Caki2 (cell line): ENCODE results near the gene TNPO2. TPM values are rescaled to one million over a fixed set of nuclear protein-coding genes. Genes with fewer than 3 reads are reported as not detected.
"Not testable (repeated sequence)": the region's sequence is repeated elsewhere in the genome, so short reads cannot be mapped to it uniquely, and the experiment has no call there.

Experiments
- DNase-seq: peaks from one replicate; pipeline ENCODE4 v3.0.0-alpha.2; 2015; ENCODE audit warnings: low read depth
- in situ Hi-C: cut with HindIII; loops from 2 replicates; pipeline ENCODE4 v1.10.0; 2016; ENCODE audit warnings: low sequenced_read_pairs, low pct_unique_long_range_greater_than_20kb, mixed read lengths
- total RNA-seq: library from RNA; depleted of rRNA; stranded (reverse); fragments of >200 nt; shearing (Covaris generic); gene quantifications from 2 replicates; pipeline ENCODE4 v1.2.3, GENCODE V29; 2014; ENCODE audit warnings: low replicate concordance

Gene TNPO2
- total RNA-seq, 1 experiment from 2014 or later = 39.7 TPM

DNA sequence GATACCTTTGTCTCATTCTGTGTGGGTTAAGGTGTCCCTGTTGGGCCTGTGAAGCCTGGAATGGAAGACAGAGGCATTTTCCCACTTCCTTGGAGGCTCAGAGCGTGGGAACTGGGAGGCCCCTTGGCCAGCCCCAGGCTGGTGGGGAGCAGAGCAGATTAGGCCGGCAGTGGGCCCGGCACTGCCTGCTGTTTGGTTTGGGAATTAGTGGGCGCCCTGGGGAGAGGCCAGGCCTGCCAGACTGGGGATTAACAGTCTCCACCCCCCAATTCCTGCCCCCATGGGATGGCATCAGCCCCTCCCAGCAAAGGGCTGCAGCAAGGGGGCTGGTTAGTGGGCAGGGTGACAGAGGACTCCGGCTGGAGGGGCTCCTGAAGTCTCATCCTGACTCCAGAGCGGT, 24.8 kb upstream of the TNPO2 start:
- in situ Hi-C loops = no loop called here
- no peak for DNase-seq

DNA sequence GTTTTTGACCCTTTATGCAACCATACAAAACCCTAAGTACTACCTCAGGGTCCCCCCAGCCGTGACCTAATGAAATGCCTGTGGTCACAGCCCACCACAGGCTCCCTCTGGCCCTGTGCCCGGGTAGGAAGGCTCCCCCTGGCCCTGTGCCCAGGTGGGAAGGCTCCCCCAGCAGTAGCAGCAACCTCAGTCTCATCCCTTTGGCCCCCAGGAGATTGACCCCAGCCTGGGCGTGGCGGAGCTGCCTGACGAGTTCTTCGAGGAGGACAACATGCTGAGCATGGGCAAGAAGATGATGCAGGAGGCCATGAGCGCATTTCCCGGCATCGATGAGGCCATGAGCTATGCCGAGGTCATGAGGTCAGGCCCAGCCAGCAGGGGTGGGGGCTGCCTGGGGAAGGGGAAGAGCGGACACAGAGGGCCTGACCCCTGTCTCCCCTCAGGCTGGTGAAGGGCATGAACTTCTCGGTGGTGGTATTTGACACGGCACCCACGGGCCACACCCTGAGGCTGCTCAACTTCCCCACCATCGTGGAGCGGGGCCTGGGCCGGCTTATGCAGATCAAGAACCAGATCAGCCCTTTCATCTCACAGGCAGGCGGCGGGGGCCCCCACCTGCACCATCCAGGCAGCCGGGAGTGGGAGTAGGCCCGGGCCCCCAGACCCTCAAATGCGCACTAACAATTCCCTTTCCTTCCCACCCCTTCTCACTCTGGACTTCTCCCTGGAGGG, 21.6 kb upstream of the TNPO2 start:
- in situ Hi-C loops = no loop called here
- no peak for DNase-seq

DNA sequence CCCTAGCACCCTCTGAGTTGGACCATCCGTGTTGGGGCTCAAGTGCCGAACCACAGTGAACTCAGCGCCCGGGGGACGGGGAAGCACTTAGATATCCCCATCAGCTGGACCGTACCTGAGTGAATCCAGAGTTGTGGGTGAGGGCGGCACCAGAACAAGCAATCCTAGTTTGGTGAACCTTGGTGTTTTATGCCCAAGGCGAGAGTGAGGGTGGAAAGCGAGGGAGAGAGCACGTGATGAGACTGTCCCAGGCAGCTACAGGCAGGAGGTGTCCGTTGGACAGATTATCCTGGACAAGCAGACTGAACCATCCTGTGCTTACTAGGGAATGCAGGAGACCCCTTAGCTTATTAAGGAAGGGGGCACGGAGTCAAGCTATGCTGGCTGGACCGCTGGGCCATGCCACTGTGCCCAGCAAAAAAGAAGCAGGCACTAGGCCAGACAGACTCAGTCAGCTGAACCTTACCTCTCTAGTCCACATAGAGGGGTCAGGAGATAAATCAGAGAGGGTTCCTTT, 14.2 kb upstream of the TNPO2 start:
- in situ Hi-C loops = no loop called here
- no peak for DNase-seq

DNA sequence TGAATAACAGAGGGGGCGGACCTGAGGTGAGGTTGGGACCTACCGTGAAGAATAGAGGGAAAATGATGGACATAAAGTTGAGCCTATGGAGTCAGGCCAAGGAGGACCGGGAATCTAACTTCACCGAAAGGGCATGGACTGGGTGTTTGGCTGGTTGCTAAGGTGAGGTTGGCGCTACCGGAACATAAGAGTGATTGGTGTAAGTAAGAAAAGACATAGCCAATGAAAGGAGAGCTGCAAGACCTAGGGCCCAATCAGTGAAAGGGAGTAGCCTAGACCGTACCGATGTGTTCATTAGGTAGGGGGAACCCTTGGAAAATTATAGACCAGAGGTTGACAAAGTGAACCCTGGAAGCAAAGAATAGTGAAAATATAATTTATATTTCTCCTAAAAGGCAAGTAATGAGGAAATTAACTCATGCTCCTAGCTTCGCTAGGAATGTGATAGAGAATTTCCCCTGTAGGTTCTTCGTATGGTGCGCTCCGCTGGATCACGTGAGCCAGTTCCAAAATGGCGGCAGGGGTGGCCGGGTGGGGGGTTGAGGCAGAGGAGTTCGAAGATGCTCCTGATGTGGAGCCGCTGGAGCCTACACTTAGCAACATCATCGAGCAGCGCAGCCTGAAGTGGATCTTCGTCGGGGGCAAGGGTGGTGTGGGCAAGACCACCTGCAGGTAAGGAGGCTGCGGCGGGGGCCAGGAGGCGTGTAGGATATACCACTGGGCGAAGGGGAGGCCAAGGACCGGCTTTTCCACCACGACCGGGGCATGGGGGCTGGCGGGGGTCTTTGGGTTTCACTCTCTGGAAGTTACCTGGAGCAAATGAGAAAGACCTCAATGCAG, 13.5 kb upstream of the TNPO2 start, which contains the start of gene GET3:
Gene GET3 (plus strand): TSS at position 503 of the 840 bp plus-strand sequence. CDS start 9 bp downstream, at position 512.
- in situ Hi-C loops = no loop called here
- peak; percentile 100 for DNase-seq

DNA sequence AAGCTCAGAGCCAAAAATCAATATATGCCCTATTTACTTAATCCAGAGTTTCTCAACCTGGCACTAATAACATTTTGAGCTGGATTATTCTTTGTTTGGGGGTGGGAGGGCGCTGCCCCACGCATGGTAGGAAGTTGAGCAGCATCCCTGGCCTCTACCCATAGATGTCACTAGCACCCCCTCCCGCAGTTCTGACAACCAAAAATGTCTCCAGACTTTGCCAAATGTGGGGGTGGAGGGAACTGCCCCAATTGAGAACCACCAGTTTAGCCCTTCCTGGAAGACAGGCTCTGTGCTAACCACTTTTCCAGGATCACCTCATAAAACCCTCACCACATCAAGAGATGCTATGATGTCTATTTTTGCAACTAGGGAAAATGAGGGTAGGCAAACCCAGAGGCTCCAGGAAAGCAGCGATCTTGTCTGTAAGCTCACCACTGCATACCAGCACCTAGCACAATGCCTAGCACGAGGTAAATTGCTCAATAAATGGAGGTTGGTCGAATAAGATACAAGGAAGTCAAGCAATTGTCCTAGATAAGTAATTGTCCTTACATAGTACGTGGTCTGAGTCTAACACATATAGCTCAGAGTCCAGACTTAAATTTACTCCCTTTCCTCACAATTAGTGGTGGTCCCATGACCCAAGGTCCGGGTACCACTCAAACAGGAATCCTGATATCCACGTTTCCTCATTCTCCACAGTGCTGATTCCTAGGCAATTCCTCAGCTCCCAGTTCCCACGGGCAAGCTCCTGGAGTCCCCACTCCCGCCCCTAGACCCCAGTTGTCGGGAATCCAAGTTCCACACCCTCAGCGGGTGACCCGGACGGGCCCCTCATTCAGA, 9.9 kb upstream of the TNPO2 start:
- in situ Hi-C loops = no loop called here
- DNase-seq = peak; percentile 30

DNA sequence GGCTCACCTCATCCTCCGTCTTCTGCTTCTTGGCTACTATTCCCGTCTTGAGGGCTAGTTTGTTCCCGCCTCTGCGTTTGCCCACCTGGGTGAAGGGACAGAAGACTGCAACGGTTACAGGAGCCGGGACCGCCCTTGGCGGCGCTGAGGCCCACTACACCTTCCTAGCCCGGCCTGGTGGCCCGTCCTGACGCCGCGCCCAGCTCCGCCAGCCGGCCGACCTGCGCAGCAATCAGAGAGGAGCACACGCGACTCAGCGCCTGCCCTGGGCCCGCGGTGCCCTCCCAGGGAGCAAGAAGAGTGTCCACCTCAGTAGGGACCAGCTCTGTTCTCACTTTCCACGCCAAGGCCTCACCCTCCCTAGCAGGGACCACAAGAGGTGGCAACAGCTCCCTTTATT, 7.6 kb upstream of the TNPO2 start:
- in situ Hi-C loops = no loop called here
- DNase-seq = no peak

DNA sequence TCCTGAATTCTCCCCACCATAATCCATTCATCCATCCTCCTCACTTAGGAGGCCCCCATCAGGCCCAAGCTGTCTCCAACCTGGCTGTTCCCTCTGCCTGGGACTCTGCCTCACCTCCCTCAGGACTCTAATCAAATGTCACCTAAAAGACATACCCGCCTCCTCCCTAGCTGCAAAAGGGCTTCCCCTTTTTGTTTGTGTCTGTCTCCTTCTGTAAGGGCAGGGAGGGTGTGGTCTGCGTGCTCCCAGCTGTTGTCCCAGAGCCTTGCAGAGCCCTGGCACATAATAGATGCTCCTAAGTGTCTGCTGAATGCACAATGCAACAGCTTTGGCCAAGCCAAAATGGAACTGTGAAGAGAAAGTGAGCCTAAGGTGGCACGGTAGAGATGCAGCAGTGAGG, 6.3 kb upstream of the TNPO2 start:
- no peak for DNase-seq
- in situ Hi-C loops = no loop called here

DNA sequence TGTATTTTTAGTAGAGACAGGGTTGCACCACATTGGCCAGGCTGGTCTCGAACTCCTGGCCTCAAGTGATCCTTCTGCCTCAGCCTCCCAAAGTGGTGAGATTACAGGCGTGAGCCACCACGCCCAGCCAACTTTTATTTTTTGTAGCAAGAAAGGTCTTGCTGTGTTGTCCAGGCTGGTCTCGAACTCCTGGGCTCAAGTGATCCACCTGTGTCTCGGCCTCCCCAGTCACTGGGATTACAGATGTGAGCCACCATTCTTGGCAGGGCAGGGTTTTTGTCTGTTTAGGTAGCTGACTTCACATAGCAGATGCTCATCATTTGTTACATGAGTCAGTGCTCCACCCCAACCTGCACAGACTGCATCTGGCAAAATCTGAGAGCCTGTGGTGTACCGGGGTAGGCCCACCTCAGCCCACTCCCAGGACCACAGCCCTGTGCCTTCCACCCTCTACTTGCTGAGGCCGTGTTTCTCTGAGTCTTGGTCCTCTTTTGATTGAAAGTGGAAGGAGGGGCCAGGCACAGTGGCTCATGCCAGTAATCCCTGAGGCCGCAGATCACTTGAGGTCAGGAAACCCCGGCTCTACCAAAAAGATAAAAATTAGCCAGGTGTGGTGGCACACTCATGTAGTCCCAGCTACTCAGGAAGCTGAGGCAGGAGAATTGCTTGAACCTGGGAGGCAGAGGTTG, 4.2 kb upstream of the TNPO2 start:
- no peak for DNase-seq
- in situ Hi-C loops = no loop called here

DNA sequence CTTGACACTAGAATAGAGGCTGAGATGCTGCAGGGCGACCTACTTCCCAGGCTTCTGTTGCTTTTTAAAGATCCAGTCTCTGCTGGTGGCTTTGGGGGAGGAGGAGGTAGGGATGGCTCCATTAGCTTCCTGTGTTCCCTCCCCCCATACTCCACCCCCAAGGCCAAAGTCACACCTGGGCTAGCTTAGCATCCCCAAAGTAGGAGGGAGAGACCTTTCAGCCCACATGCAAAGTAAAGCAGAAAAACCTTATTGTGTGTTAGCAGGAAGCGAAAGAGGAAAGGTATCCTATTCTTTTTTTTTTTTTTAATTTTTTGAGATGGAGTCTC, 3.2 kb upstream of the TNPO2 start:
- in situ Hi-C loops = no loop called here
- no peak for DNase-seq

DNA sequence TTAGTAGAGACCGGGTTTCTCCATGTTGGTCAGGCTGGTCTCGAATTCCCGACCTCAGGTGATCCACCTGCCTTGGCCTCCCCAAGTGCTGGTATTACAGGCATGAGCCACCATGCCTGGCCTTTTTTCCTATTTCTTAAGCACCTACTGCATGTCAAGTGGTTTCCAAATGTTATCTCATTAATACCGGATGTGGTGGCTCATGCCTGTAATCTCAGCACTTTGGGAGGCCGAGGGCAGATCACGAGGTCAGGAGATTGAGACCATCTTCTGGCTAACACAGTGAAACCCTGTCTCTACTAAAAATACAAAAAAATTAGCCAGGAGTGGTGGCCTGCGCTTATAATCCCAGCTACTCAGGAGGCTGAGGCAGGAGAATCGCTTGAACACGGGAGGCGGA, 1.9 kb upstream of the TNPO2 start:
- DNase-seq, in situ Hi-C loops: not testable (repeated sequence)

DNA sequence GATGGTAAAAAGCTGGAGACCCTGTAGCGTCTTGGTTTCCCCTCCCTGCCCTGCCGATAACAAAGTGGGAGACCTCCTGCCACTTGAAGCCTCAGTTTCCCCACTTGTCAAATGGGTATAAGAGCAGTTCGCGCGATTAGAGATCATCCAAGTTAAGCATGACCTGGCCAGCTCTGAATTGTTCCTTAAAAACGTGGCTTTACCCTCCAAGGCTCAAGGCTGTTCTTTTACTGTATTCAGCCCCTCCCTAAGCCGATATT, 421 bp downstream of the TNPO2 start:
- in situ Hi-C loops = no loop called here

DNA sequence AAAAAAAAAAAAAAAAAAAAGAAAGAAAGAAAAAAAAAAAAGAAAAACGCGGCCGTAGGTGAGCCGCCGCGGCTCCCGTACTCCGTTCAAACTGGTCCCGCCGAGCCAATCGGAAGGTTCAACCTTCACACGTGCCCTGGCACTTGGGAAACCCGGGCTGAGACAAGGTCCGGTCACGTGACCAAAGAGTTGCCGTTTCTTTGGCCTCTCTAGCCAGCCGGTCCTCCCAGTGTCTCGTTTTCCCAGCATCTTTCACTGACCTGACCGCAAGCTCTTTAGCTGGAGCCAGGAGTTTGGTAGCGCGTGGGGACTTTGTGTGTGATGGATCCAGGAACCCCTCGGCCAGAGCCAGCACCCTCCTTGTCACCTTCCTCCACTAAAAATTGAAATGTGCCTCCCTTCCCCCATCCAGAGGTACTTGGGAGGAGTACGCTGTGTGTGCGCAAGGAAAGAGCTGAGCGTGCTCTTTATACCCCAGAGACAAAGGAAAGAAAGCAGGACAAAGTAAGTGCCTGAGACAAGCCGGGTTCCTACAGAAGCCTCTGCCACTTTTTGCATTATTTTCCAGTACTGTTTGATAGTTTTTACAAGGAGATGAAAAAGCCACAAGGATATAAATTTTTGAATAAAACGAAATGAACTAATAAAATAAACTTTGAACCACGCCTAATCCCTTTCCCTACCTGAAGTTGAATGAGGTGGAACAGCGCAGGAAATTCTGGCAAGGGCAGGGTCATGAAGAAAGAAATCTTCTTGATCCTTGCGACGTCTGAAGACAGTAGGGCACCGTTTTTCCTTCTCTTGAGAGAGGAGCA, 959 bp downstream of the TNPO2 start:
- peak; percentile 95 for DNase-seq
- in situ Hi-C loops = no loop called here

More for the DNA sequence above, 421 bp downstream of the TNPO2 start:
- no peak for DNase-seq

DNA sequence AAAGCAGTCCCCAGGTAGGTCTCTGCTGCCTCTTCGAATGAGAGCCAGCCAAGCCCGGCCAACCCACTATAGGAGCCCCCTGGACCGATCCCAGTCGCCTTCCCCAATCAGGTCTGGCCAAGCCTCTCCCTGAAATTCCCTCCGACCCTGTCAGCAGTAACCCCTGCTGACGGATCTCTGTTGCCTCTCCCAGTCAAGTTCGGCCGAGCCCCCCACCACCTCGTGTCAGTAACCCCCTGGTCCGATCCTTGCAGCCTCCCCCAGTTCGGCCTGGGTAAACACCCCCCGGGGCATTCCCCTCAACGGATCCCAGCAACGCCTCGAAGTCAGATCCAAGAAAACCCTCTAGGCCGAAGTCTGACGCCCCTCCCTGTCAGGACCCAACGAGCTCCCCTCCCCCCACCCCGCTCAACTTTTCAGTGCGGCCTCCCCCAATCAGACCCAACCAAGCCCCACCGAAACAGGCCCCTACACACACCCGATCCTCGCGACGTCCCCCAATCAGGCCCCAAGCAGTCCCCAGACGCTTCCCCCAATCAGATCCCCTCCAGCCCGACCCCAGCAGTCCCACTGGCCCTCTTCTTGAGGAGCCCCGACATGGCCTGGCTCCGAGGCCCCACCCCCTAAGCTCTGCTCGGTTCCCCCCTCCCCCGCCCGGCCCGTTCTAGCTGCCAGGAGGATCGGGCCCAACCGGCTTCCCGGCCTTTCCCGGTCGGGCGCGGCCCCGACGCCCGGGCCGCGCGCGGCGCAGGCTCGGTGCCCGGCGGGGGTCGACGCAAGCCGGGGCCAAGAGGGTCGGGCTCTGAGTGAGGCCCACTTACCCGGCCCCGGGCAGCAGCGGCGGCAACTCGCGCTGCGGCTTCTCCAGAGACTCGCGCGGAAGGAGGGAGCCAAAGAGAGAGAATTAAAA, 1.8 kb downstream of the TNPO2 start:
- in situ Hi-C loops = no loop called here
- DNase-seq = no peak

DNA sequence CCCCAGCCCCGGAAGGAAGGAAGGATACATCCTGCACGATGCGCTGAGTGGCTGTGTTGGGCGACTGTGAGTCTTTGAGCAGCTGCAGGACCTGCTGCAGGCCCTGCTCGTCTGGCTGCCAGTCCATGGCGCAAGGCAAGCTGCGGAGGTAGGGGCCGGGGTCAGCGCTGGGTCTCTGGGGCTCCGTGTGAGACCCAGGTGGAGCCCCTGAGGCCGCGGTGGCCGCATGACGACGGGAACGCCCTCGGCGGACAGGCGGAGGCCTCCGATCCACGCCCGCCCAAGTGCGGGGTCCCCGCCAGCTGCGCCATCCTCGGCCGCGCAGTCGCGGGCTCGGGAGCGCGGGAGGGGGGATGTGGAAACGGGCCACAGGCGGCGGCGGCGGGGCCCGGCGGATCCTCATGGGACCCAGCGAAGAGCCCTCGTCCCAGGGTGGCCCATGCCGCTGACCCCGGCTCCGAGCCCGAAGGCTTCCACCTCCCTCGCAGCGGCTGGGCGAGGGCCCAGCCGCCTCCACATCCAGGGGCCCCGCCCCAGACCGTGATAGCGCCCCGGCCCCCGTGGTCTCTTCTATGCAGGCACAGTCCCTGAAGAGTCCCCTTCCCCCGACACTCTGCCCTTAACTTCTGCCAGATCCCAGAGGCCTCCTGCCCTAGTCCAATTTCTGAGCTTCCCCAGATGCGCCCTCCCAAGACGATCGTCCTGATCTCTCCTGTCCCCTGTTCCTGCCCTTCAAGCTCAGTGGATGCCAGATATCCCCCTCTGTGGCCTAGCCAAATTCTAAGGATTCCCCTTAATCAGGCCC, 2.7 kb downstream of the TNPO2 start:
- in situ Hi-C loops = no loop called here
- DNase-seq = no peak

DNA sequence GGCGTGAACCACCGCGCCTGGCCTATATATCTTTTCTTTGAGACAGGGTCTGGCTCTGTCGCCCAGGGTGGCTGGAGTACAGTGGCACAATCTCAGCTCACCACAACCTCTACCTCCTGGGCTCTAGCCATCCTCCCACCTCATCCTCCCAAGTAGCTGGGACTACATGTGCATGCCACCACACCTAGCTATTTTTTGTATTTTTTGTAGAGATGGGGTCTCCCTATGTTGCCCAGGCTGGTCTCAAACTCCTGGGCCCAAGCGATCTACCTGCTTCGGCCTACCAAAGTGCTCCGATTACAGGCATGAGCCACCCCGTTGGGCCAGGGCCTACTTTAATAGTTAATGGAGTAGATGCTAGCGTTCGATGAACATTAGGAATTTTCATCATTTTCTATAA, 3.4 kb downstream of the TNPO2 start:
- in situ Hi-C loops = no loop called here

DNA sequence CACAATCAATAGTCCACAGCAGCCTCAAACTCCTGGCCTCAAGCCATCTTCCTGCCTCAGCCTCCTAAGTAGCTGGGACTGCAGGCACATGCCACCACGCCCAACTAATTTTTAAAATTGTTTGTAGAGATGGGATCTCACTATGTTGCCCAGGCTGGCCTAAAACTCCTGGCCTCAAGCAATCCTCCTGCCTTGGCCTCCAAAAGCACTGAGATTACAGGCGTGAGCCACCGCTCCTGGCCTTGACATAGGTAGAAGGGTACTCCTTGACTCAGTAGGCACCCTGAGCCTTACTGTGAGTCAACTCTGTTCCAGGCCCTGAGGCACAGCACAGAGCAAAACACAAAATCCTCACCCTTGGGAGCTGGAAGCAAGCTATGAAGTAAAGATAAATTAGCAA, 7.8 kb downstream of the TNPO2 start:
- no peak for DNase-seq
- in situ Hi-C loops = no loop called here

More for the DNA sequence above, 3.4 kb downstream of the TNPO2 start:
- DNase-seq = no peak
